ENCODE data around the gene GPN2. TPM values are rescaled to one million over a fixed set of nuclear protein-coding genes. Genes with fewer than 3 reads are reported as not detected.

Gene GPN2
- total RNA-seq, 2 experiments from 2014 or later = 25.9 to 26.9 TPM

GRCh38 chr1:26862781-26863684, 27.1 kb downstream of the GPN2 start, which contains the start of gene SFN:
Gene SFN (plus strand): TSS chr1:26863149. CDS start chr1:26863213, 64 bp downstream.
- H3K36me3 Mint-ChIP-seq (ENCODE audit: low read depth) = no peaks in the 10 kb centered on the region
- peaks cover 34% of the 10 kb centered on the region for H3K4me1 Mint-ChIP-seq
- peak within 1 kb of the TSS; percentile 82 for H3K4me3 Mint-ChIP-seq
- POLR2A ChIA-PET = no interaction called here
- CTCF ChIA-PET = interaction anchor here (0.8 to 2.2 kb wide), 6 partner anchors 8 to 362 kb away, joined by 3 to 6 read pairs (median 3); partner anchors contain the start of gene GPATCH3
- no peaks in the 10 kb centered on the region for H3K27me3 Mint-ChIP-seq
- DNase-seq = peak; percentile 53
- peak within 1 kb of the TSS; percentile 93 for H3K27ac Mint-ChIP-seq
- no peaks in the 10 kb centered on the region for H3K9me3 Mint-ChIP-seq

DNA sequence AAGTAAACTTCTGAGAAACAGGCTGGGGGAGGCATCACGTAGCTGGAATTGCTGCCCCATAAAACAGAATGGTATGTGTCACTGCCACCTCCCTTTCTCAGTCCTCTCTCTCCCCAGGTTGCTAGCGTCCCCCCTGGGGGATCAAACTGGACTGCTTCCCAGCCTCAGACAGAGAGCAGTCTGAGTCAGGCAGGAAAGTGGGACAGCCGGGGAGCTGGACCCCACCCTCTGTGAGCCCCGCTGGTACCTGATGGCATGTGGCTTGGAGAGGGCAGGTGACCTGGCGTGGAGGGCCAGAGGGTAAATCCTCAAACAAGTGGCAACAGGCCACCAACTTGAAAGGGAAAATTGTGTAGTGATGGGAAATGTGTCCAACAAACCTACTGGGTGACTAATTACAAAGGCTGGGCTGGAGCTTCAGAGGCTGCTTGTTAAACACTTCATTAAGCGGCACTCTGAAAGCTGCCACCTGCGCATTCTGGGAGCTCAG, 28.1 kb downstream of the GPN2 start:
- no peak for DNase-seq
- Mint-ChIP-seq H3K27me3 (no peaks in the 10 kb centered on the region), H3K9me3 (no peaks in the 10 kb centered on the region), H3K4me1 (peaks cover 34% of the 10 kb centered on the region), H3K36me3 (ENCODE audit: low read depth) (no peaks in the 10 kb centered on the region), H3K27ac (peak overlapping the region; percentile 81), H3K4me3 (no peak overlapping the region)
- ChIA-PET CTCF (interaction anchor here (0.5 to 2.2 kb wide), 7 partner anchors 9 to 361 kb away, joined by 3 to 6 read pairs (median 3); no protein-coding TSS in a partner anchor), POLR2A (no interaction called here)

GRCh38 chr1:26861286-26861701, 28.8 kb downstream of the GPN2 start:
- Mint-ChIP-seq H3K27ac (no peak overlapping the region), H3K36me3 (ENCODE audit: low read depth) (no peaks in the 10 kb centered on the region), H3K27me3 (no peaks in the 10 kb centered on the region), H3K4me3 (no peak overlapping the region), H3K4me1 (peaks cover 34% of the 10 kb centered on the region), H3K9me3 (no peaks in the 10 kb centered on the region)
- POLR2A ChIA-PET = no interaction called here
- DNase-seq = no peak
- CTCF ChIA-PET = interaction anchor here (0.5 to 2.2 kb wide), 7 partner anchors 10 to 259 kb away, joined by 3 to 6 read pairs (median 3); no protein-coding TSS in a partner anchor

- no peak overlapping the region for H3K27ac Mint-ChIP-seq
- H3K4me1 Mint-ChIP-seq = peaks cover 23% of the 10 kb centered on the region
- peaks cover 4% of the 10 kb centered on the region for H3K36me3 Mint-ChIP-seq (ENCODE audit: low read depth)
- POLR2A ChIA-PET = interaction anchor here (0.8 kb wide), 1 partner anchor 10 kb away, joined by 3 read pairs; no protein-coding TSS in a partner anchor
- no peaks in the 10 kb centered on the region for H3K27me3 Mint-ChIP-seq
- DNase-seq = no peak
- no peak overlapping the region for H3K4me3 Mint-ChIP-seq
- no peaks in the 10 kb centered on the region for H3K9me3 Mint-ChIP-seq
- CTCF ChIA-PET = interaction anchor here (0.5 to 1.6 kb wide), 12 partner anchors 9 to 290 kb away, joined by 3 to 10 read pairs (median 4); no protein-coding TSS in a partner anchor
Observed at GRCh38 chr1:26858891-26859640, 31.0 kb downstream of the GPN2 start.

DNA sequence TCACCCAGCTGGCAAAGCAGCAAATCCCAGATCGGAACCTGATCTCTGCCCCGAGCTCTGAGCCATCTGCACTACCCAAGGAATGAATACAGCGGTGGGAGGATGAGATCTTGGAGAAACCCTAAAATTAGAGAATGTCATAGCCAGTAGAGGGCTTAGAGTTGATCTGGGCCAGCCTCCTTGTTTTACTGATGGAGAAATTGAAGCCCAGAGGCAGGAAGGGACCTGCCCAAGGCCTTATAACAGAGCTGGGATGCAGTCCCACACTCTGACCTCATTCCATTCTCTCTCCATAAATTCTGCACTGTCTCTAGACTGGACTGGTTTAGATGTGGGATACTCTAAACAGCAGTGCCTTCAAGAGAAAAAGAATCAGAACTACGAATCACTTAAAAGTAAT, 31.9 kb downstream of the GPN2 start:
- H3K27ac Mint-ChIP-seq = no peak overlapping the region
- H3K27me3 Mint-ChIP-seq = no peaks in the 10 kb centered on the region
- peaks cover 9% of the 10 kb centered on the region for H3K36me3 Mint-ChIP-seq (ENCODE audit: low read depth)
- H3K4me1 Mint-ChIP-seq = peaks cover 16% of the 10 kb centered on the region
- no peaks in the 10 kb centered on the region for H3K9me3 Mint-ChIP-seq
- POLR2A ChIA-PET = interaction anchor here (0.8 kb wide), 1 partner anchor 9 kb away, joined by 3 read pairs; no protein-coding TSS in a partner anchor
- DNase-seq = no peak
- CTCF ChIA-PET = interaction anchor here (0.5 to 1.6 kb wide), 10 partner anchors 13 to 276 kb away, joined by 3 to 10 read pairs (median 3); no protein-coding TSS in a partner anchor
- no peak overlapping the region for H3K4me3 Mint-ChIP-seq

DNA sequence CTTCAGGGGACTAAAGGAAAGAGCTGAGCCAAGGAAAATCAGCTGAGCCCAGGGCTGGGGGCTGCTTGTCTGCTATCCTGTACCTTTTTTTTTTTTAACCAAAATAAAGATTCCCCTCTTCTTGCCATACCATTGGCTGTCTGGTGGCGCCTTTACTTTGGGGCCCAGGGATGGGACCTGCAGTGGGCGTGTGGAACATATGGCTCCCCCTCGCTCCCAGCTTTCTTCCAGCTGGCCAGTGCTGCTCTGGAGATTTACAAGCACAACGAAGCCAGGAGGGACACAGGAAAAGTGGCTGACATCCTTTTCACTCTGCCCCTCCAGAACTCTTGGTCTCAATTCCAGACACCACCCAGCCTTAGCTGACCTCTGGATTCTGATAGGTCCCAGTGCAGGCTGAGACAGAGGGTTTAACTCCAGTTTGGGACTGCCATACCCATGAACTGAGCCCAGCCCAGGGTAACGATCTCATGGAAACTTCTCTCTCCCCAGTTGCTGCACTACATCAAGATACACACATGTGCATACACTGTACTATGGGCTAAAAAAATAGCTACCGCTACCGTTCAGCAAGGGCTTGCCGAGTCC, 32.5 kb downstream of the GPN2 start:
- H3K27ac Mint-ChIP-seq = no peak overlapping the region
- no peaks in the 10 kb centered on the region for H3K27me3 Mint-ChIP-seq
- no peak for DNase-seq
- H3K9me3 Mint-ChIP-seq = no peaks in the 10 kb centered on the region
- H3K4me1 Mint-ChIP-seq = peaks cover 10% of the 10 kb centered on the region
- H3K4me3 Mint-ChIP-seq = no peak overlapping the region
- ChIA-PET CTCF (interaction anchor here (1.2 to 1.5 kb wide), 6 partner anchors 18 to 67 kb away, joined by 3 to 7 read pairs (median 4); partner anchors contain the start of gene GPATCH3), POLR2A (no interaction called here)
- peaks cover 15% of the 10 kb centered on the region for H3K36me3 Mint-ChIP-seq (ENCODE audit: low read depth)

- POLR2A ChIA-PET = interaction anchor here (1.6 kb wide), 1 partner anchor 8 kb away, joined by 5 read pairs; no protein-coding TSS in a partner anchor
- Mint-ChIP-seq H3K27me3 (no peaks in the 10 kb centered on the region), H3K4me1 (peaks cover 3% of the 10 kb centered on the region), H3K4me3 (no peak overlapping the region), H3K9me3 (no peaks in the 10 kb centered on the region), H3K27ac (no peak overlapping the region), H3K36me3 (ENCODE audit: low read depth) (peaks cover 23% of the 10 kb centered on the region)
- CTCF ChIA-PET = interaction anchor here (1.2 to 1.7 kb wide), 6 partner anchors 8 to 43 kb away, joined by 3 to 7 read pairs (median 4); partner anchors contain the start of gene GPATCH3
- no peak for DNase-seq
Observed at GRCh38 chr1:26856604-26857469, 33.2 kb downstream of the GPN2 start.

GRCh38 chr1:26856181-26856580, 33.9 kb downstream of the GPN2 start:
- ChIA-PET POLR2A (interaction anchor here (1.6 kb wide), 1 partner anchor 9 kb away, joined by 5 read pairs; no protein-coding TSS in a partner anchor), CTCF (interaction anchor here (0.6 to 1.8 kb wide), 6 partner anchors 9 to 44 kb away, joined by 3 to 4 read pairs (median 4); partner anchors contain the start of genes GPATCH3 and ZDHHC18)
- no peak for DNase-seq
- no peaks in the 10 kb centered on the region for H3K9me3 Mint-ChIP-seq
- no peaks in the 10 kb centered on the region for H3K27me3 Mint-ChIP-seq
- H3K4me3 Mint-ChIP-seq = no peak overlapping the region
- H3K27ac Mint-ChIP-seq = no peak overlapping the region
- H3K36me3 Mint-ChIP-seq (ENCODE audit: low read depth) = peaks cover 29% of the 10 kb centered on the region
- H3K4me1 Mint-ChIP-seq = no peaks in the 10 kb centered on the region

DNA sequence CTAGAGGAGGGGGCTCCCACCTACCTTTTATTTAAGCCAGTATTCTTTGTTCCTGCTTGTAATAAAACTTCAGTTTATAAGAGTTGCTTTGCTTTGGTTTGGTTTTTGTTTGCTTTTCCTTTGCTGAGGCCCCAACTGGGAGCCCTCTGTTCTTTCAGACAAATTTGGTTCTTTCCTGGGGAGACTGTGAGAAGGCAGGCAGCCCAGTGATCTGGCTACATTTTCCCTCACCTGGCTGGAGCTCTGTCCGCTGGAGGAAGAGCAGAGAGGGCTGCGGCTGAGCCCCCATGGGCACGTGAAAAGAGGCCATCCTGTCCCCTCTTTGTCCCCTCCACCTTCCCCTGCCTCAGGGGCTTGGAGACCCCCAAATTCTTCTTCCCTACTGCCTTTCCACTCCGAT, 34.4 kb downstream of the GPN2 start:
- Mint-ChIP-seq H3K27ac (no peak overlapping the region), H3K4me3 (no peak overlapping the region), H3K27me3 (no peaks in the 10 kb centered on the region), H3K9me3 (no peaks in the 10 kb centered on the region), H3K36me3 (ENCODE audit: low read depth) (peaks cover 29% of the 10 kb centered on the region), H3K4me1 (no peaks in the 10 kb centered on the region)
- no peak for DNase-seq
- ChIA-PET CTCF (interaction anchor here (0.6 to 1.8 kb wide), 8 partner anchors 9 to 32 kb away, joined by 3 to 6 read pairs (median 4); partner anchors contain the start of gene ZDHHC18), POLR2A (interaction anchor here (1.6 kb wide), 1 partner anchor 9 kb away, joined by 5 read pairs; no protein-coding TSS in a partner anchor)

DNA sequence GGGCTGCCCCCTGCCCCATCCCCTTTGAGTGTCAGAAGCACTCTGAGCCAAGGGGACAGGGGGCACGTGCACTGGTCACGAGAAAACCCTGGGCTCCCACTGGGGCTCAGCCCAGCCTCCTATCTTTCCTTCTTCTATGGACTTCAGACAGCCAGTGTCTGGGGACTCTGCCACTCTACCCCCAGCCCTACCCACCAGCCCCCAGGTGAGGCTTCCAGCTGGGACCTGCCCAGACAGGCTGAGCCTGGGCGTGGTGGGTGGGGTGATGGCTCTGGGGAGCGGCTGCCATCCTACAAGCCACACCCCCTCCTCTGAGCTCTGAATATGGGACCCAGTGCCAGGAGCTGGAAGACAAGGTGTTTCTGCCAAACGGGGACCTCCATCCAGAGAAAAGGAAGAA, 35.2 kb downstream of the GPN2 start:
- ChIA-PET CTCF (interaction anchor here (1.1 to 1.8 kb wide), 5 partner anchors 16 to 29 kb away, joined by 3 to 6 read pairs (median 4); partner anchors contain the start of gene ZDHHC18), POLR2A (no interaction called here)
- DNase-seq = no peak
- Mint-ChIP-seq H3K27me3 (no peaks in the 10 kb centered on the region), H3K27ac (no peak overlapping the region), H3K36me3 (ENCODE audit: low read depth) (peaks cover 35% of the 10 kb centered on the region), H3K4me3 (no peak overlapping the region), H3K4me1 (no peaks in the 10 kb centered on the region), H3K9me3 (no peaks in the 10 kb centered on the region)

DNA sequence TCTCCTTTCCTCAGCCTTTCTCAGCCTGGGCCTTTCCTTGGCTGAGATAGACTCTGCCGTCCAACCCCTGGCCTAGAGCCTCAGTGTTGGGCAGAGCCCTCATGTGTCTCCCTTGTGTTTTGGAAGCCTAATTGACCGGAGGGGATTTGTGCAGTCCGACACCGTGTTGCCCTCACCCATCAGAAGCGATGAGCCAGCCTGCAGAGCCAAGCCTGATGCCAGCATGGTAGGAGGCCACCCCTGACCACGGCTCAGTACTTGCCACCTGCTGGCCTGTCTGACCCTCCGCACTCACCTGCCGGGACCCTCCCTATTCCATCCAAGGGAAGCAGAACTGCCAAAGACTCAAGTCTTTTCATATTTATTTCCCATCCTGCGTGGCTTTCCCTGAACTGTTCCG, 36.5 kb downstream of the GPN2 start:
- no peak overlapping the region for H3K27ac Mint-ChIP-seq
- no peaks in the 10 kb centered on the region for H3K27me3 Mint-ChIP-seq
- no peaks in the 10 kb centered on the region for H3K9me3 Mint-ChIP-seq
- H3K4me3 Mint-ChIP-seq = no peak overlapping the region
- H3K4me1 Mint-ChIP-seq = no peaks in the 10 kb centered on the region
- H3K36me3 Mint-ChIP-seq (ENCODE audit: low read depth) = peaks cover 42% of the 10 kb centered on the region
- ChIA-PET POLR2A (no interaction called here), CTCF (no interaction called here)
- DNase-seq = no peak

All from activated CD4-positive, alpha-beta T cell treated with anti-CD3 and anti-CD28 coated beads, Interleukin-2, amount 10 ng/mL, durations not matched to agents 7 days and 5 days (primary cell).